ENCODE results near the gene KCNJ1.

Gene KCNJ1

GRCh38 chr11:128860571-128861361, 6.3 kb downstream of the KCNJ1 start:
- H3K4me3 ChIP-seq (ENCODE audit: low read length) = no peak overlapping the region
- DNase-seq (ENCODE audit: low read depth, low spot score) = no peak

GRCh38 chr11:128859563-128860441, 7.3 kb downstream of the KCNJ1 start:
- H3K4me3 ChIP-seq (ENCODE audit: low read length) = no peak overlapping the region
- peak; percentile 35 for DNase-seq (ENCODE audit: low read depth, low spot score)

DNA sequence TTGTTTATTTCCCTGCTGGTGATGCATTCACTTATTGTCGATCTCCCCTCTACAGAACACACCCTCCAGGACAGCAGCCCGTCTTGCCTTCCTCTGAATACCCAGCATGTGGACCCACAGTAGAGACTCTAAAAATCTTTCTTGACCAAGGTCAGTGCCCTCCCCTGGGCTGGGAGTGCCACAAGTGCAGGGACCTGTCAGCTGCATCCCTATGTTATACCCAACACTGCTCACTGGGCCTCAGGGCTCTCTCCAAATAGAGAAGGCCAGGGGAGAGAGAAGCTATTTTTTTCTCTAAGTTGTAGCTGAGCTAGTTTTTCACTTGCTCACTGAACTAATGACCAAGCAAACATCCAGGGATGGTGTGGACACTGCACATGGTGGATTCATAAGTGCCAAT, 9.8 kb downstream of the KCNJ1 start:
- DNase-seq (ENCODE audit: low read depth, low spot score) = no peak
- no peak overlapping the region for H3K4me3 ChIP-seq (ENCODE audit: low read length)

- DNase-seq (ENCODE audit: low read depth, low spot score) = no peak
- H3K4me3 ChIP-seq (ENCODE audit: low read length) = no peak overlapping the region
Measured at GRCh38 chr11:128856241-128856640, 10.9 kb downstream of the KCNJ1 start.

GRCh38 chr11:128854841-128855240, 12.3 kb downstream of the KCNJ1 start:
- H3K4me3 ChIP-seq (ENCODE audit: low read length) = no peak overlapping the region
- no peak for DNase-seq (ENCODE audit: low read depth, low spot score)

DNA sequence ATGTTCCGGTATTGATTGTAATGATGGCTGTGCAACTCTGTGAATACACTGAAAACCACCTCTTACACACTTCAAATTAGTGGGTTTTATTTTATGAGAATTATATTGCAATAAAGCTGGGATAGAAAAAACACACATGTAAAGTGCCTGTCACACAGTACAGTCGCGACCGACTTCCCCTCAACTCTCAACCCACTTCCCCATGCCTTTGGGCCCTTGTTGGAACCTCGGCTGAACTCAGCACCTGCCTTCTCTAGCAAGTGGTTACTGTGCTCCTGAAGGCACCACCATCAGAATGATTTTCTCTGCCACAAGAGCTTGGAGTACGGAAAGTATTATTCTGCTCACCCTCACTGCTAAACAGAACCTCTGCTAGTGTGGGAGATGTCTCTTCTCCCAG, 13.5 kb downstream of the KCNJ1 start:
- DNase-seq (ENCODE audit: low read depth, low spot score) = no peak

GRCh38 chr11:128852327-128853023, 14.6 kb downstream of the KCNJ1 start:
- no peak overlapping the region for H3K4me3 ChIP-seq (ENCODE audit: low read length)
- DNase-seq (ENCODE audit: low read depth, low spot score) = no peak

More for the DNA sequence above, 13.5 kb downstream of the KCNJ1 start:
- H3K4me3 ChIP-seq (ENCODE audit: low read length) = no peak overlapping the region

GRCh38 chr11:128848815-128849455, 18.2 kb downstream of the KCNJ1 start:
- no peak for DNase-seq (ENCODE audit: low read depth, low spot score)
- no peak overlapping the region for H3K4me3 ChIP-seq (ENCODE audit: low read length)

- no peak for DNase-seq (ENCODE audit: low read depth, low spot score)
- no peak overlapping the region for H3K4me3 ChIP-seq (ENCODE audit: low read length)
Measured at GRCh38 chr11:128846985-128847384, 20.1 kb downstream of the KCNJ1 start.

DNA sequence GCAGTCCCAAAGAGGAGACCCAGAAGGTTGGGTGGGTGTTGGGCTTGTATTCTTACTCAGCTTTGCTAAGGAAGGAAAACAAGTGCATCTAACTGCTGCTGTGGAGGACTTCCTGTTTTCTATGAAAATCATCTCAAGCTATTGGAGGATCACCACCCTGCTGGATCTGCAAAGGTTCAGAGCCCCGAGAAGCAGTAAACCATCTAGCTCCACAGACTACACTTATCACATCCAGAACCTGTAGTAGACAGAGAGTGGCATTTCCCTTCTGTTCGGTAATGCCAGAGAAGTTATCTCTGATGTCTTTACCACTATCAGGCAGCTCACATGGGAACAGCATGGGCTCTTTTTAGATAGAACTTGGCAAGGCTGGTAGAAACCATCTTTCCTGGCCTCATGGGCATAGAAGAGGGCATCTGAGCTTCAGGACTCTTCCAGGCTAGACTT, 21.7 kb downstream of the KCNJ1 start:
- no peak overlapping the region for H3K4me3 ChIP-seq (ENCODE audit: low read length)
- no peak for DNase-seq (ENCODE audit: low read depth, low spot score)

DNA sequence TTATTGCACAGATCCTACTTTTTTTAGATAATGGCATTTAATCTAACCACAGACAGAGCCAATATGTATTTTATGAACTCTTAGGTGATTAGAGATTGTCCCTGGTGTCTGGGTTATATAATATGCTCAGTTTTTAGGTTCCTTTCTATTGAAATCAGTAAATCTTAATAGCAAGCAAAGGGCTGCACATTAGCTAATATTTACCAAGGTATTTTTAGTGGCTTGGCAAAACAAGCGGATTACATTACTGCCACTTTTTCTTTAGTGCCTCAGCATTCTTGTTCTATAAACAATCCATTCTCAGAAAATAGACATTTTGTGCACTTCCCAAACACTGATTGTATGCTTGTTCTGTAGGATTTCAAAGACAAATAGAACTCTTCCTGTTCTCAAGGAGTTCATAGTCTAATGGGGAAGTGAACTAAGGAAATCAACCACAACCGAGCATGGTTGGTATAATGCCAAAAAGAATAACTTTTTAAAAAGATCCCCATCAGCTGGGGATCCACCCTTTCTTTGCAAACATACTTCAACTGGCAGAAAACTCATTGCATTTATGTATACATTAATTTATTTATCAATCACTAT, 23.8 kb downstream of the KCNJ1 start:
- no peak overlapping the region for H3K4me3 ChIP-seq (ENCODE audit: low read length)
- no peak for DNase-seq (ENCODE audit: low read depth, low spot score)

DNA sequence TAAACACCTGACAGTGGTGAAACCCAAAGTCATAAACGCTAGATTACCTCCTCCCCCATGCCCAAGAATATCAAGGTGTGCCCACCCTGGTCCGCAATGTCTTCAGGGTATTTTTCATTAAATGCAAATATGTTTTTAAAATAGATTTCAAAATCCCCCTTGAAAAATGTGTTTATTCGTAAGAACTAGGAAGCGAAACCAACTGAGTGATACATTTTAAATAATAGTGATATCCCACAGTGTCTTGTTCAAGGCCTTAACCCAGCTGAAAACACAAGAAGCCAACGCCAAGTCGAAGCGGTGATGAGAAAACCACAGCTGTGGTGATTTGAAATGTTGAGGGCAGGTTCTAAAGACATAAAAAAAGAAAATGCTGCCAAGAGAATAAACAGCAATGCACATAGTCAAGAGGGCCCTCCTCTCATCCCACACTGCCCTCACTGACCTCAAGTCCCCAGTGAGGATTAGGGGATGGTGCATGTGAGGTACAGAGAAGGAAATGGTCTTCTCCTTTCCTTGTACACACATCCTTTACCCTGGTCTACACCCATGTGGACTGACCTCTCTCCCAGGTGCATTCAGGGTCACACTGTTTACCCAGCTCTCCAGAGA, 25.5 kb downstream of the KCNJ1 start:
- no peak for DNase-seq (ENCODE audit: low read depth, low spot score)
- no peak overlapping the region for H3K4me3 ChIP-seq (ENCODE audit: low read length)

DNA sequence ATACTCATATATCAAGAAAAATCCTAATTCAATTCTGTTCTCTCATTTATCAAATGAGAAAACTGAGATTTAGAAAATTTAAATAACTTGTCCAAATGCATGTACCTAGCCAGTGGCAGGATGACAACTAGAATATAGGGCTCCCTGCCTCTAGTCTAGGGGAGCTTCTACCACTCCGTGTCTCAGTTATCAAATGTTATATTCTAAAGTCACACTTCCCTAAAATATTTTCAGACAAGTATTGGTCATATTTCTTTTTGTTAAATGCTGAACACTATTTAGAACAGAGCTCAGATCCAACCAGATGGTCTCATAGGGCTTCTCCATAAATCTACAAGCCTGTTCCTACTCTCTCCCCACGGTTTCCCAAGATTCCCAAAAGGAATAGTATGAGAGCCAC, 26.3 kb downstream of the KCNJ1 start:
- no peak for DNase-seq (ENCODE audit: low read depth, low spot score)
- no peak overlapping the region for H3K4me3 ChIP-seq (ENCODE audit: low read length)

DNA sequence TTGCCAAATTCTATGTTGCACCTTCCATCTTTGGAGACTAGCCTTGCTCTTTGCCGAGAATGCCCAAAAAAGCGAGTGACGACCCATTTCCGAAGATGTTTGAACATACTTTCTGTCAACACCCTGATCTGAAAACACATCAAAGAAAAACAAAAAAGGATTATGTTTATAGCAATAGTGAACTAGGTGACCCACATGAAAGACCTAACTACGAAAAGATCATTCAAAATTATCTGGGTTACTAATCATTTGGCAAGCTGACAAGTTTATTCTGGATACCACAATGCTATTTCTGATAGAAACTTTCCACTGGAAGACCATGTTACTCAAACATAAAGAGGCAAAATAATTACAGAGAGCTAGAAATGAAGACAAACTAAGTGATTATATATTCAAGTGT, 27.0 kb downstream of the KCNJ1 start:
- no peak overlapping the region for H3K4me3 ChIP-seq (ENCODE audit: low read length)
- peak; percentile 41 for DNase-seq (ENCODE audit: low read depth, low spot score)

DNA sequence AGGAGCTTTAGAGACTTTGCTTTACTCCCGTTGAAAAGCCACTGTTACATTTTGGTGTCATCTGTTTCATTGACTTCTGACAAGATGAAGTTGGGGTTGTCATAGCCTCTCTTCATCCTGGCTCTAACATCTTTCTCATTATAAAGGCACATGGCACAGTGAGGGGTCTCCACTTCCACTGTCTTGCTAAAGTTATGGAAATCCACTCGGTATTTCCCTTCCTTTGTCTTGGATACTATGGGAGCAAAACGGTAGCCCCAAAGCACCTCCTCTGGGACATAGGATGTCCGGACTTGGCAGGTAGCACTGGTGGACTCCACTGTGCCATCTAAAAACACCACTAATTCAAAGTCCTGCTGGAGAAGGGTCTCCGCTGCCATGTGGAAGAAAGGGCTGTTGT, 28.0 kb downstream of the KCNJ1 start:
- H3K4me3 ChIP-seq (ENCODE audit: low read length) = no peak overlapping the region
- no peak for DNase-seq (ENCODE audit: low read depth, low spot score)

GRCh38 chr11:128837627-128838026, 29.5 kb downstream of the KCNJ1 start:
- no peak for DNase-seq (ENCODE audit: low read depth, low spot score)
- H3K4me3 ChIP-seq (ENCODE audit: low read length) = no peak overlapping the region

- no peak for DNase-seq (ENCODE audit: low read depth, low spot score)
- no peak overlapping the region for H3K4me3 ChIP-seq (ENCODE audit: low read length)
Measured at GRCh38 chr11:128835741-128836430, 31.2 kb downstream of the KCNJ1 start.

GRCh38 chr11:128834157-128834556, 32.9 kb downstream of the KCNJ1 start:
- DNase-seq (ENCODE audit: low read depth, low spot score) = no peak
- no peak overlapping the region for H3K4me3 ChIP-seq (ENCODE audit: low read length)
